Measurements from ENCODE around the gene CPLX3. TPM values are rescaled to one million over a fixed set of nuclear protein-coding genes. Genes with fewer than 3 reads are reported as not detected.

The CPLX3 gene
- polyA plus RNA-seq, 1 donor from 2014 or later = 0.27 TPM

GRCh38 chr15:74786551-74787165, 39.8 kb upstream of the CPLX3 start:
- TF ChIP-seq RAD21 (conservative IDR thresholded peaks at IDR 0.05) = no peak
- no peak for TF ChIP-seq MXI1 (conservative IDR thresholded peaks at IDR 0.05; ENCODE audit: poor library complexity, severe bottlenecking)
- TF ChIP-seq TAF1 (IDR thresholded peaks at IDR 0.05; ENCODE audit: low read depth) = no peak
- TF ChIP-seq, protein P1, sequence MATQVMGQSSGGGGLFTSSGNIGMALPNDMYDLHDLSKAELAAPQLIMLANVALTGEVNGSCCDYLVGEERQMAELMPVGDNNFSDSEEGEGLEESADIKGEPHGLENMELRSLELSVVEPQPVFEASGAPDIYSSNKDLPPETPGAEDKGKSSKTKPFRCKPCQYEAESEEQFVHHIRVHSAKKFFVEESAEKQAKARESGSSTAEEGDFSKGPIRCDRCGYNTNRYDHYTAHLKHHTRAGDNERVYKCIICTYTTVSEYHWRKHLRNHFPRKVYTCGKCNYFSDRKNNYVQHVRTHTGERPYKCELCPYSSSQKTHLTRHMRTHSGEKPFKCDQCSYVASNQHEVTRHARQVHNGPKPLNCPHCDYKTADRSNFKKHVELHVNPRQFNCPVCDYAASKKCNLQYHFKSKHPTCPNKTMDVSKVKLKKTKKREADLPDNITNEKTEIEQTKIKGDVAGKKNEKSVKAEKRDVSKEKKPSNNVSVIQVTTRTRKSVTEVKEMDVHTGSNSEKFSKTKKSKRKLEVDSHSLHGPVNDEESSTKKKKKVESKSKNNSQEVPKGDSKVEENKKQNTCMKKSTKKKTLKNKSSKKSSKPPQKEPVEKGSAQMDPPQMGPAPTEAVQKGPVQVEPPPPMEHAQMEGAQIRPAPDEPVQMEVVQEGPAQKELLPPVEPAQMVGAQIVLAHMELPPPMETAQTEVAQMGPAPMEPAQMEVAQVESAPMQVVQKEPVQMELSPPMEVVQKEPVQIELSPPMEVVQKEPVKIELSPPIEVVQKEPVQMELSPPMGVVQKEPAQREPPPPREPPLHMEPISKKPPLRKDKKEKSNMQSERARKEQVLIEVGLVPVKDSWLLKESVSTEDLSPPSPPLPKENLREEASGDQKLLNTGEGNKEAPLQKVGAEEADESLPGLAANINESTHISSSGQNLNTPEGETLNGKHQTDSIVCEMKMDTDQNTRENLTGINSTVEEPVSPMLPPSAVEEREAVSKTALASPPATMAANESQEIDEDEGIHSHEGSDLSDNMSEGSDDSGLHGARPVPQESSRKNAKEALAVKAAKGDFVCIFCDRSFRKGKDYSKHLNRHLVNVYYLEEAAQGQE (IDR thresholded peaks at IDR 0.05; ENCODE audit: borderline replicate concordance) = no peak
- no peak for TF ChIP-seq SMC3 (conservative IDR thresholded peaks at IDR 0.05; ENCODE audit: poor library complexity)
- no peak overlapping the region for H3K9ac ChIP-seq (ENCODE audit: low read length)
- H3K27me3 ChIP-seq (ENCODE audit: insufficient read depth, low read depth, low read length) = no peaks in the 10 kb centered on the region
- peaks cover 55% of the 10 kb centered on the region for H3K79me2 ChIP-seq (replicated peaks; ENCODE audit: insufficient read depth, low read length)
- H4K20me1 ChIP-seq (ENCODE audit: insufficient read depth) = peaks cover 5% of the 10 kb centered on the region
- no peak overlapping the region for H3K27ac ChIP-seq (ENCODE audit: low read length)
- H3K4me3 ChIP-seq (ENCODE audit: low read length) = no peak overlapping the region
- no peak overlapping the region for H2AFZ ChIP-seq (ENCODE audit: low read depth, low read length)
- H3K9me3 ChIP-seq (ENCODE audit: low read length) = no peaks in the 10 kb centered on the region
- H3K36me3 ChIP-seq (ENCODE audit: insufficient read depth, low read length) = no peaks in the 10 kb centered on the region
- H3F3A ChIP-seq (ENCODE audit: insufficient read depth, low read length, poor library complexity, severe bottlenecking) = no peaks in the 10 kb centered on the region
- no peaks in the 10 kb centered on the region for H3K9me2 ChIP-seq (ENCODE audit: insufficient read depth, low read length)
- H3K4me2 ChIP-seq (ENCODE audit: low read length) = no peak overlapping the region

- Histone ChIP-seq H3K27me3 (ENCODE audit: insufficient read depth, low read depth, low read length) (no peaks in the 10 kb centered on the region), H3K79me2 (replicated peaks; ENCODE audit: insufficient read depth, low read length) (peaks cover 60% of the 10 kb centered on the region), H3K4me2 (ENCODE audit: low read length) (no peak overlapping the region), H3K9me3 (ENCODE audit: low read length) (no peaks in the 10 kb centered on the region), H3K9me2 (ENCODE audit: insufficient read depth, low read length) (no peaks in the 10 kb centered on the region), H2AFZ (ENCODE audit: low read depth, low read length) (no peak overlapping the region), H3K27ac (ENCODE audit: low read length) (no peak overlapping the region), H3K9ac (ENCODE audit: low read length) (no peak overlapping the region), H4K20me1 (ENCODE audit: insufficient read depth) (peaks cover 5% of the 10 kb centered on the region), H3K4me3 (ENCODE audit: low read length) (no peak overlapping the region), H3K36me3 (ENCODE audit: insufficient read depth, low read length) (no peaks in the 10 kb centered on the region), H3F3A (ENCODE audit: insufficient read depth, low read length, poor library complexity, severe bottlenecking) (no peaks in the 10 kb centered on the region)
- TF ChIP-seq, protein P1 (IDR thresholded peaks at IDR 0.05; ENCODE audit: borderline replicate concordance) = no peak
- TF ChIP-seq EZH2 (IDR thresholded peaks at IDR 0.05; ENCODE audit: borderline replicate concordance, insufficient read depth, low read length, poor library complexity, severe bottlenecking) = no peak
- peak; percentile 48 for TF ChIP-seq CTCF (IDR thresholded peaks at IDR 0.05; ENCODE audit: poor library complexity, severe bottlenecking)
Observed at GRCh38 chr15:74787251-74788041, 39.0 kb upstream of the CPLX3 start.
